Measurements from ENCODE around the gene LOXL1. TPM values are rescaled to one million over a fixed set of nuclear protein-coding genes. Genes with fewer than 3 reads are reported as not detected.

LOXL1 gene
- polyA plus RNA-seq, 1 donor, result 8.5 TPM

DNA sequence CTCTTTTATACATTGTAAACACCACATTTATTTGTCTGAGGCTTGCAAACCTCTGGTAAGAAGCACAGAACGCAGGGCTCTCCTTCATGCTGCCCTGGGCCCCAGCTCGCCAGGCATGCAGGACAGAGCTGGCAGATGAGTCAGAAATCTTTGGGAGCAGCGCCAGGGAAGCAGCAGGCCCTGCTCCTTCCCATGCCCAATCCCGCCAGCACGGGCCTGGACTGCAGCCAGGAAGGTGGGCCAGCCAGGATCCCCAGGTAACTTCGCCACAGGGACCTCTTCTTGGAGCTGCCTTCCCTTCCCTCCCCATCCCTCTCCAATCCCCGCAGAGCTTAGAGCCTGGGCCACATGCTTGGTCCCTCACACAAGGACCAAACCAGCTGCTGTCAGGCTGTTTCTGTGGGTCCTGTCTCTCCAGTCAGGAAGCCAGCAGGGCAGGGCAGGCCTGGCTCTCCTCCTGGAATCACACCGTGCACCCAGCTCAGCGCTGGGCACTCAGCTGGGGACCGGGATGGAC, 57.0 kb downstream of the LOXL1 start:
- WGBS (ENCODE audit: insufficient coverage, low lambda C conversion rate), result no CpG with 5 or more reads among the region's 10 CpGs
- Histone ChIP-seq H3K27me3 (ENCODE audit: control insufficient read depth, insufficient read depth, low read length) (no peaks in the 10 kb centered on the region), H3K4me3 (ENCODE audit: low read length) (no peak overlapping the region), H3K36me3 (ENCODE audit: control insufficient read depth, insufficient read depth, low read length) (peaks cover 18% of the 10 kb centered on the region), H3K4me1 (ENCODE audit: control insufficient read depth, insufficient read depth, low read length) (peaks cover 20% of the 10 kb centered on the region), H3K9me3 (ENCODE audit: control insufficient read depth, low read depth, low read length) (no peaks in the 10 kb centered on the region), H3K27ac (ENCODE audit: low read length) (peak overlapping the region; percentile 35)
- no peak for DNase-seq

DNA sequence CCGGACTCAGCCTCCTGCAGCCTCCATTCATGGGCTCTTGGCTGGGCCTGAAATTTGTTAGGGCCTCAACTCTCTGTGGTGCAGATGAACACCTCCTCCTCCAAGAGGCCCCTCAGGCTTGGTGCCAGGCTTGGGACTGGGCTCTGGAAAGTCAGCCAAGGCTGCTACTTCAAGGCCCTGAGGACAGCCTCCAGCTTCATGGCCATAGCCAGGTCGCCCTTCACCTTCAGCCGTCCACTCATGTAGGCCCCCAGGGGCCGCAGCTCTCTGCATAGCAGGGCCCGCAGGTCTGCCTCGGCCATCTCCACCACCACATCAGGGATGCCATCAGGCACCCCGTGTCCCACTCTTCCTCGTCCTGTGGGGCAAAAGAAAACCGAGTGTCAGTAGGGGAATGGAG, 57.5 kb downstream of the LOXL1 start:
- peaks cover 21% of the 10 kb centered on the region for H3K36me3 ChIP-seq (ENCODE audit: control insufficient read depth, insufficient read depth, low read length)
- no peaks in the 10 kb centered on the region for H3K9me3 ChIP-seq (ENCODE audit: control insufficient read depth, low read depth, low read length)
- no peaks in the 10 kb centered on the region for H3K27me3 ChIP-seq (ENCODE audit: control insufficient read depth, insufficient read depth, low read length)
- H3K4me3 ChIP-seq (ENCODE audit: low read length), result no peak overlapping the region
- WGBS (ENCODE audit: insufficient coverage, low lambda C conversion rate), result no CpG with 5 or more reads among the region's 9 CpGs
- DNase-seq, result no peak
- peak overlapping the region; percentile 35 for H3K27ac ChIP-seq (ENCODE audit: low read length)
- peaks cover 20% of the 10 kb centered on the region for H3K4me1 ChIP-seq (ENCODE audit: control insufficient read depth, insufficient read depth, low read length)

DNA sequence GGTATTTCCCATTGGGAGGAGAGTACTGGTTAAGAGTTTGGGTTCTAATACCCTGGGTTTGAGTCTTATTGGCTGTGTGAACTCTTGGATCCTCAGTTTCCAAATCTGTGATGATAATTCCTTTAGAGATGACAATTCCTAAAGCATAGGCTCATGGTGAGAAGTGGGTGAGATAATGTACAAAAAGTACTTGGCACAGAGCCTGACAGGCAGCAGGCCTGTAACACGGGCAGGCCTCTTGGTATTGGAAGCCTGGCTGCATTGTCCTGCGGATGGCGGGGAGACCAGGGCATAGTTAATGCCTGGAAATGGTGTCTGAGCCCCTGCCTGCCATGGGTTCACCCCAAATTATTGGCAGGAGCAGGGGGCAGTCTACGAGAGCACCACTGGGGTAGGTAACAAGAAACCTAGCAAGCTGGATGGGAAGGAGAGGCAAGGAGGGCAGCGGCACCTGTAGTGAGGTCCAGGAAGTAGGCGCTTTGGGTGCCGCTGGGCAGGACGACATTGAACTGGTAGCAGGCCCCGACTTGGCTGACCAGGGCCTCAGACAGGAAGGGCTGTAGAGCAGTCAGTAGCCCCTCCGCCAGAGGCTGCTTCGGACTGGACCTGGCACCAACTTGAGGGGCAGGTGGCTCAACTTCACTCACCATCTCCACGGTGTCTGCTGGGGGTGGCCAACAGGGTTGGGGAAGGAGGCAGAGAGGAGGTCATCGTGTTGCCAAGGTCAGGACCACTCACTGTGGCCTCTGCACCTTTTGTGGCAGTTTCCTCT, 58.1 kb downstream of the LOXL1 start:
- Histone ChIP-seq H3K4me1 (ENCODE audit: control insufficient read depth, insufficient read depth, low read length) (peaks cover 20% of the 10 kb centered on the region), H3K27ac (ENCODE audit: low read length) (no peak overlapping the region), H3K9me3 (ENCODE audit: control insufficient read depth, low read depth, low read length) (no peaks in the 10 kb centered on the region), H3K27me3 (ENCODE audit: control insufficient read depth, insufficient read depth, low read length) (no peaks in the 10 kb centered on the region), H3K36me3 (ENCODE audit: control insufficient read depth, insufficient read depth, low read length) (peaks cover 24% of the 10 kb centered on the region), H3K4me3 (ENCODE audit: low read length) (no peak overlapping the region)
- no CpG with 5 or more reads among the region's 13 CpGs for WGBS (ENCODE audit: insufficient coverage, low lambda C conversion rate)
- no peak for DNase-seq

DNA sequence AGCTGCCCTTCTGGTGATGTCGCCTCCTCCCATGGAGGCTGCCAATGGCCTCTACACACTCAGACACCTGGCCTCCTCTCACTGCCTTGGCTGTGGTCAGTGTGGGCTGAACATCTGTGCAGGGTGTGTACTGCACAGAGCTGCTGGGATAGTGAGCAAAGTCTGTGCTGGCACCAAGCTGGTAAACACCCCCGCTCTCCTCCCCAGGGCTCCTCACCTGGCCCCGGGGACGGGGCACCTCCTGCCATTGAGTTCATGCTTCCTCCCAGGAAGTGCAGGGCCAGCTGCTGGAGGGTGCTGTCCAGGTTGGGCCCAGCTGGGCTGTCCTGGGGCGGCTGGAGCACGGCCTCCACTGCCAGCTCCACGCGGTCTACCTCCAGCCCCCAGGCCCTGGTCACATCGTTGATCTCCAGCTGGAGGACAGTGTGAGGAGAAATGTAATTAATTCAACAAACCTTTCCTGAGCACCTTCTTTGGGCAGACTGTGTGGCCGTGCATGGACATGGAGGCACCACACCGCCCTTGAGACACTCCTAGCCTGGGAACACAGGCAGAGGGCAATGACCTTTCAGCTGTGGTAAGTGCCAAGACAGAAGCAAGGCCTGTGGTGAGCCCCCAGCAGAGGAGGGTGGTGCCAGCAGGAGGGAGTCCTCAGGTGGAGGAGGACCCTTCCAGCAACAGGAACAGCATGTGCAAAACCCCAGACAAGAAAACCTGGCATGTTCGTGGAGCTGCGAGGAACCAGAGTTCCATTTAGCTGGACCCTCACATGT, 59.0 kb downstream of the LOXL1 start:
- WGBS (ENCODE audit: insufficient coverage, low lambda C conversion rate), result no CpG with 5 or more reads among the region's 13 CpGs
- peaks cover 24% of the 10 kb centered on the region for H3K36me3 ChIP-seq (ENCODE audit: control insufficient read depth, insufficient read depth, low read length)
- H3K27me3 ChIP-seq (ENCODE audit: control insufficient read depth, insufficient read depth, low read length), result no peaks in the 10 kb centered on the region
- peaks cover 20% of the 10 kb centered on the region for H3K4me1 ChIP-seq (ENCODE audit: control insufficient read depth, insufficient read depth, low read length)
- H3K9me3 ChIP-seq (ENCODE audit: control insufficient read depth, low read depth, low read length), result no peaks in the 10 kb centered on the region
- DNase-seq, result no peak
- H3K4me3 ChIP-seq (ENCODE audit: low read length), result no peak overlapping the region
- no peak overlapping the region for H3K27ac ChIP-seq (ENCODE audit: low read length)

DNA sequence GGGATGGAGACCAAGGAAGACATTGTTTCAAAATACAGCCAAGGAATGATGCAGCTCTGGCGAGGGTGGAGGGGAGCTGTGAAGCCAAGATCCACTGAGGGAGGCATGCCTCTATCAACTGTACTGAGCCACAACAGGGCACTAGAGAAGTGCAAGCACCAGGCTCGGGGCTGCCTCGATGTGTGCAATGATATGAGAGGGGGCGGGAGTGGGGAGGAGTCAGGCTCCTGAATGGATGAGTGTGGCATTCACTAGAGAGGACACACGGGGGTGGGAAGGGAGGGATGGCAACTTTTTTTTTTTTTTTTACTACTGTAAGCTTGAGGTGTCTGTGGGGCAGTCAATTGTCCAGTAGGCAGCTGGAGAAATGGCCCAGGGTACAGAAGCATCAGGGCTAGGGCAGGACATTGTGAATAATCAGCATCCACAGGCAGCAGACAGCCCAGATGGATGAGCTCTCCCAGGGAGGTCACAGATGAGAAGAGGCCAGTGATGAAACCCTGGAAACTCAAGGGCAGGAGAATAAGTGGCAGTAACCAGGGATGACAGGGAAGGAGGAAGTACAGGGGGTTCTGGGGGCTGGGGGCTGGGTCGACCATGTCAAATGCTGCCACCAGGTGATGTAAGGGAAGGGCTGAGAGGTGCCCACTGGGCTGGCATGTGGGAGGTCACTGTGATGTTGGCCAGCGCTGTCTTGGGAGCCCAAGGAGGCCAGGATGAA, 60.0 kb downstream of the LOXL1 start:
- Histone ChIP-seq H3K9me3 (ENCODE audit: control insufficient read depth, low read depth, low read length) (no peaks in the 10 kb centered on the region), H3K4me3 (ENCODE audit: low read length) (no peak overlapping the region), H3K27ac (ENCODE audit: low read length) (no peak overlapping the region), H3K36me3 (ENCODE audit: control insufficient read depth, insufficient read depth, low read length) (peaks cover 24% of the 10 kb centered on the region), H3K4me1 (ENCODE audit: control insufficient read depth, insufficient read depth, low read length) (peaks cover 26% of the 10 kb centered on the region), H3K27me3 (ENCODE audit: control insufficient read depth, insufficient read depth, low read length) (no peaks in the 10 kb centered on the region)
- WGBS (ENCODE audit: insufficient coverage, low lambda C conversion rate), result 40% methylated on average over 1 of the region's 7 CpGs
- no peak for DNase-seq

DNA sequence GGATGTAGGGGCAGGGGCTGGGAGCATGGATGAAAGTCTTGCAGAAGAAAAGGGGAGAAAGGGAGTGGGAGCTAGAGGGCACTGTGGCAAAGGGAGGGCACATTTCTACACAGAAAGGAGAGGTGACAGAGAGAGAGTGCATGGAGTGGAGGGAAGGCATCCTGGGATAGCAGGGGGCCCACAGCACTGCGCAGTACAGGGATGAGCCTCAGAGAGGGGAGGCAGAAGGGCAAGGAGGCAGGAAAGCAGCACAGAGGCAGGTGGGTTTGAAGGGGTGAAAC, 60.5 kb downstream of the LOXL1 start:
- Histone ChIP-seq H3K27ac (ENCODE audit: low read length) (no peak overlapping the region), H3K4me1 (ENCODE audit: control insufficient read depth, insufficient read depth, low read length) (peaks cover 30% of the 10 kb centered on the region), H3K4me3 (ENCODE audit: low read length) (no peak overlapping the region), H3K9me3 (ENCODE audit: control insufficient read depth, low read depth, low read length) (no peaks in the 10 kb centered on the region), H3K36me3 (ENCODE audit: control insufficient read depth, insufficient read depth, low read length) (peaks cover 24% of the 10 kb centered on the region), H3K27me3 (ENCODE audit: control insufficient read depth, insufficient read depth, low read length) (no peaks in the 10 kb centered on the region)
- WGBS (ENCODE audit: insufficient coverage, low lambda C conversion rate), result 67% methylated on average over 1 of the region's 1 CpG
- DNase-seq, result no peak

DNA sequence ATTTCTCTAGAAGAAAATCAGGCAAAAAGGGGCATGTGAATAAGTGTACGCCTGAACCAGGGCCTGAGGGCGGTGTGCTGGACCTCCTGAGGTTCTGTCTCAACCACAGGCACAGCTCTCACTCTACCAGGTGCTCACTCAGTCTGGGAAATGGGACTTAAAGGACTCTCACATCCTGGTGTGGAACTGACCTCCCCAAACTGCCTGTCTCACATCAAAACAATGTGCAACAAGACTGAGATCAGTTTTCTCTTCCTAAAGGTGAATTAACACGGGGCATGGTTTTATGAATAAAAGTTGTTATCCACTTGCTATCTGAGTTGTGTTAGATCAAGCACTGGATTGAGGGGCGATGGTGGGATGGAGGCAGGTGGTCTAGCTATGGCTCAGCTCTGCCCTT, 61.0 kb downstream of the LOXL1 start:
- no peak overlapping the region for H3K4me3 ChIP-seq (ENCODE audit: low read length)
- H3K4me1 ChIP-seq (ENCODE audit: control insufficient read depth, insufficient read depth, low read length), result peaks cover 26% of the 10 kb centered on the region
- H3K27ac ChIP-seq (ENCODE audit: low read length), result no peak overlapping the region
- no peak for DNase-seq
- peaks cover 24% of the 10 kb centered on the region for H3K36me3 ChIP-seq (ENCODE audit: control insufficient read depth, insufficient read depth, low read length)
- no CpG with 5 or more reads among the region's 4 CpGs for WGBS (ENCODE audit: insufficient coverage, low lambda C conversion rate)
- no peaks in the 10 kb centered on the region for H3K27me3 ChIP-seq (ENCODE audit: control insufficient read depth, insufficient read depth, low read length)
- no peaks in the 10 kb centered on the region for H3K9me3 ChIP-seq (ENCODE audit: control insufficient read depth, low read depth, low read length)

DNA sequence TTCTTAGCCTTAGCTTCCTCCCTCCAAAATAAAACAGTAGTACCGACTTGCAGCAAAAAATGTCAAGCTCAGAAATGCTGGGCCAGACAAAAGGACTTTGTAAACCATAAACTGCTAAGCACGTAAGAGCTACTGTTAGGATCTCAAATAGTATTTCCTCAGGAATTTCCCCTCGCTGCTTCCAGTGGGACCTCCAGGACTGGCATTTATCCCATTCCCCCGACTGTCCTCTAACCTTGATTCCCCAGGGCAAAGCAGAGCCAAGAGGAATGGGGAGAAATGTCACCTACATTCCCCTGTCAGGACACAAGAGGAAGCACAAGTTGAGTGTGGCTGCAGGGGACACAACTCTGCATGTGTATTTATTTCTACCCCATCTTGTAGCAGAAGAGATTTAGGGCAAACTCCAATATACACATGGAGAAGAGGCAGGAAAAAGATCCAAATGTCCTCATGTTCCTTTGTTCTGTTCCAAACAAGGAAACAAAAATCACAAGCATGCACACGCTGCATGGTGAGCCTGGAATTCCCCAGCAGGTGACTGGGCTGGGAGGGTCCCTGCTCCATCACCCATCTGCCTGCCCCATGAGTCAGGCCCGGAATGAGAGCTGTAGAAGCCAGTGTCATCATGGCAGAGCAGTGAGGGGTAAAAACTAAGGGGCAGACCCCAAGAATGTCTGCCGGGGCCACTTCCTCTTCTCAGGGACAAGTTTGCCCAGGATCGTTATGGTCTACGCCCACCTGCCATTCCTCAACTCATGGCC, 61.6 kb downstream of the LOXL1 start:
- Histone ChIP-seq H3K27me3 (ENCODE audit: control insufficient read depth, insufficient read depth, low read length) (no peaks in the 10 kb centered on the region), H3K9me3 (ENCODE audit: control insufficient read depth, low read depth, low read length) (no peaks in the 10 kb centered on the region), H3K4me3 (ENCODE audit: low read length) (no peak overlapping the region), H3K36me3 (ENCODE audit: control insufficient read depth, insufficient read depth, low read length) (peaks cover 24% of the 10 kb centered on the region), H3K27ac (ENCODE audit: low read length) (no peak overlapping the region), H3K4me1 (ENCODE audit: control insufficient read depth, insufficient read depth, low read length) (peaks cover 26% of the 10 kb centered on the region)
- no peak for DNase-seq
- 100% methylated on average over 2 of the region's 9 CpGs for WGBS (ENCODE audit: insufficient coverage, low lambda C conversion rate)

DNA sequence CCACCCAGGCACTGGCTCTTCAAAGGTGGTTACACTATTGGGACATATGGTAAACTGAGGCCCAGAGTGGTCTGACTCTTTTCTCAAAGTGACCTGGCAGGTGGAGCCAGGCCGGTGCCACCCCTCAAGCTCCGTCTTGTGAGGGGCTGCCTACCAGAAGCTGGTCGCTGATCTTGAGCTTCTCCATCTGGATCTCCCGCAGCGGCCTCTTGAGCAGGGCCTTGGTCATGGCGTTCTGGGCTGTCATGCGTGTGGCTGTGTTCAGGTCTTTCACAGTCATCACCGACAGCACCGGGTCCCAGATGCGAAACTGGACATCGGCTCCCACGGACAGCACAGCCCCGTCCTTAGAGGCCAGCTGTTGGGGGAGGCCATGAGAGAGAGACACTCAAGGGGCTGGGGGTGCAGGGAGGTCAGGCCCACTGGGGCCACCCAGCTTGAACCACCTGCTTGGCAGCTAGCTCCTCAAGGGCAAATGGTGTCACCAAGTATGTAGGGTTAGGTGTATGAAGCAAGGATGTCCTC, 62.2 kb downstream of the LOXL1 start:
- peaks cover 26% of the 10 kb centered on the region for H3K4me1 ChIP-seq (ENCODE audit: control insufficient read depth, insufficient read depth, low read length)
- no peaks in the 10 kb centered on the region for H3K9me3 ChIP-seq (ENCODE audit: control insufficient read depth, low read depth, low read length)
- H3K36me3 ChIP-seq (ENCODE audit: control insufficient read depth, insufficient read depth, low read length), result peaks cover 23% of the 10 kb centered on the region
- H3K27me3 ChIP-seq (ENCODE audit: control insufficient read depth, insufficient read depth, low read length), result no peaks in the 10 kb centered on the region
- H3K27ac ChIP-seq (ENCODE audit: low read length), result no peak overlapping the region
- no peak overlapping the region for H3K4me3 ChIP-seq (ENCODE audit: low read length)
- DNase-seq, result no peak
- no CpG with 5 or more reads among the region's 13 CpGs for WGBS (ENCODE audit: insufficient coverage, low lambda C conversion rate)

All from large intestine (tissue), 3 donors.